ENCODE measurements around the gene NOM1. TPM values are rescaled to one million over a fixed set of nuclear protein-coding genes. Genes with fewer than 3 reads are reported as not detected.

Gene NOM1
- total RNA-seq, 4 donors from 2014 or later = 12.6 to 20.8 (median 16.3) TPM

DNA sequence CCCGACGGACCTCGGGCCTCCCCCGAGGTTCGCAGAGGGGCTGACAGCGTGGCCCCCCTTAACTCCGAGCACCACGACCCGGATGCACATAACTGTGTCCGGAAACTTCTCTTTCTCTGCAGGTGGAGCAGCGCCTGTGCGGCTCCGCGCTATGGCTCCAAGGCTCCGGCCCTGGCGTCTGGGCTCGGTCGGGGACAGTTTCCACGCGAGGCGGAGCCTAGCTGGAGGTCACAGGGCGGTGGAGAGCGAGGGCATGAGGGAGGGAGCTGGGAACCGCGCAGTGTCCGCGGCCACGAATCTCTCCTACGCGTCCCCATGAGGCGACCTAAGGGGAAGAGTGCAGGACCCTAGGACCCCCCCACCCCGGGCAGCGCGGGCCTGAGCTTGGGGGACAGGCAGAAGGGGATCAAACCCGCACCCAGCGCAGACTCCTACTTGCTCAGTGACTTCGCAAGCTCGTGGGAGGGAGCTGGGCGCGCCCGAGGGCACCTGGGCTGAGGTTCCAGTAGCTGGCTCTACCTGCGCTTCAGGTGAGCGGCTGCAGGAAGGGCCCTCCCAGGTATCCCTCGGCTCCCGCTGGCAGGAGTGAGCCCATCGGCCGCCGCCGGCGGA lies 69.6 kb downstream of the NOM1 start:
- H3K9me3 ChIP-seq = no peaks in the 10 kb centered on the region
- no peak overlapping the region for H3K27ac ChIP-seq (replicated peaks in 1 of 4)
- no peaks in the 10 kb centered on the region for H3K36me3 ChIP-seq
- H3K4me3 ChIP-seq = no peak overlapping the region
- DNase-seq (ENCODE audit: extremely low spot score) = no peak
- peaks cover 22 to 49% (median 31%) of the 10 kb centered on the region in 4 donors for H3K4me1 ChIP-seq
- WGBS = 3% methylated on average over 19 of the region's 50 CpGs
- intact Hi-C loops (cut with DNase I) = no loop called here
- no peak for TF ChIP-seq POLR2AphosphoS5 (IDR thresholded peaks at IDR 0.05)
- no peak for TF ChIP-seq EP300 (IDR thresholded peaks at IDR 0.05)
- TF ChIP-seq POLR2A (IDR thresholded peaks at IDR 0.05; ENCODE audit: low read depth) = no peak
- TF ChIP-seq, protein P1, sequence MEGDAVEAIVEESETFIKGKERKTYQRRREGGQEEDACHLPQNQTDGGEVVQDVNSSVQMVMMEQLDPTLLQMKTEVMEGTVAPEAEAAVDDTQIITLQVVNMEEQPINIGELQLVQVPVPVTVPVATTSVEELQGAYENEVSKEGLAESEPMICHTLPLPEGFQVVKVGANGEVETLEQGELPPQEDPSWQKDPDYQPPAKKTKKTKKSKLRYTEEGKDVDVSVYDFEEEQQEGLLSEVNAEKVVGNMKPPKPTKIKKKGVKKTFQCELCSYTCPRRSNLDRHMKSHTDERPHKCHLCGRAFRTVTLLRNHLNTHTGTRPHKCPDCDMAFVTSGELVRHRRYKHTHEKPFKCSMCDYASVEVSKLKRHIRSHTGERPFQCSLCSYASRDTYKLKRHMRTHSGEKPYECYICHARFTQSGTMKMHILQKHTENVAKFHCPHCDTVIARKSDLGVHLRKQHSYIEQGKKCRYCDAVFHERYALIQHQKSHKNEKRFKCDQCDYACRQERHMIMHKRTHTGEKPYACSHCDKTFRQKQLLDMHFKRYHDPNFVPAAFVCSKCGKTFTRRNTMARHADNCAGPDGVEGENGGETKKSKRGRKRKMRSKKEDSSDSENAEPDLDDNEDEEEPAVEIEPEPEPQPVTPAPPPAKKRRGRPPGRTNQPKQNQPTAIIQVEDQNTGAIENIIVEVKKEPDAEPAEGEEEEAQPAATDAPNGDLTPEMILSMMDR (IDR thresholded peaks at IDR 0.05) = no peak
- peaks cover 23 to 99% (median 81%) of the 10 kb centered on the region in 4 donors for H3K27me3 ChIP-seq

DNA sequence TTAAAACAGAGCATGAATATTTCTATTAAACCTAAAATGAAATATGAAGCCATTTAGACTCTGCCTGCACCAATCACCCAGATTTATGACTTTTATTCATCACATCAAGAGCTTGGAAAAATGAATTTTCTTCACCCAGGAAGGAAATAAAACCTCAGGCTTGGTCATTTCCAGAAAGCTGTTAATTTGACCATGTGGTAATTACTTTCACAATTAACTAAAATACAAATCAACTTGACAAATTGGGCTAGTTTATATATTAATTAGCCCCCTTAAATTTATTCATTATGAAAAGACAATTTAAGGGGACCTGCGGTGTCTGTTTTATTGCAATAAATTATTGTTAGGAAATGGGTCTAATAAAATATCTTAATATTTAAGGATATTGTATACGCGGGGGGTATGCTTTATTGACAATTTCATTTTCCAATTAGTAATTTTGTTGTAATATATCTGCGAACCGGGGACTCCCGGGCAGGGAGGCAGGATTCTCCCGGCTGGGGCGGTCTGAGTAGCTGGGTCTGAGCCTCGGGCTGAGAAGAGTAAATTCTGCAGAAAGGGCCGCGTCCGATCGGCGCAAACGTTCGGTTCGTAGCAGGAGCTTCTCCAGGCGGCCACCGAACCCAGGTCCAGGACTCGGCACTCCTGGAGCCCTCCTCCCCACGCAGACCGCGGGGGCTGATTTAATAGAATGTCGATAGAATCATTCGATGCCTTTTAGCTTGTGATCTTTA lies 70.4 kb downstream of the NOM1 start:
- no peaks in the 10 kb centered on the region for H3K36me3 ChIP-seq
- WGBS = 9% methylated on average over 25 of the region's 25 CpGs
- intact Hi-C loops (cut with DNase I) = no loop called here
- no peaks in the 10 kb centered on the region for H3K9me3 ChIP-seq
- H3K27ac ChIP-seq (replicated peaks in 1 of 4) = no peak overlapping the region
- peaks cover 22 to 49% (median 31%) of the 10 kb centered on the region in 4 donors for H3K4me1 ChIP-seq
- DNase-seq (ENCODE audit: extremely low spot score) = no peak
- no peak for TF ChIP-seq POLR2A (IDR thresholded peaks at IDR 0.05; ENCODE audit: low read depth)
- no peak for TF ChIP-seq POLR2AphosphoS5 (IDR thresholded peaks at IDR 0.05)
- H3K4me3 ChIP-seq = no peak overlapping the region
- H3K27me3 ChIP-seq = peaks cover 23 to 99% (median 79%) of the 10 kb centered on the region in 4 donors

DNA sequence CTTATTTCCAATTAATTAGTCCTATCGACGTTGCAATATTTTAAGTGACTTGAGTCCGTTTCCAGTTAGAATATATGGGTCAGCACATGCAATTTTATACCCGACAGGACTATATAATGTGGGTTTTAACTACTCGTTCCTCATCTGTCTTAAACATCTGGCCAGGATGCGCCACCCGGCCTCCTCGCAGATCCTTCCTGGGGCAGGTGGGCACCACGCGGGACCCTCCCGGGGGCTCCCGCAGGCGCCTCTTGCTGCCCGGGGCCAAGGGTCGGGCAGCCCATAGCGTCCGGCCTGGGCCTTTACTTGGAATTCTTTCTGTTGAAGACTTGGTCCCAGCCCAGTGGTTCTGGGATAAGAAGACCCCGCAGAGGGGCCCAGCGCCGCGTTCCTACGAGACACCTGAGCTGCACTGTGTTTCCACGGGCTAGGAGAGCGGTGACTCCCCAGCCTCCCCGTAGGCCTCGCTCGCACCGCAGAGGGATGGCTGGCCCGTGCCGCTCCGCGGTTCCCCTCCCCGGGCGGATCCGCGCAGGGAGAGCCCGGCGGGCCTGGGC lies 71.1 kb downstream of the NOM1 start:
- Histone ChIP-seq H3K27me3 (peaks cover 23 to 99% (median 79%) of the 10 kb centered on the region in 4 donors), H3K4me1 (peaks cover 22 to 49% (median 31%) of the 10 kb centered on the region in 4 donors), H3K4me3 (peak overlapping the region; percentile 21 to 37 (median 34)), H3K9me3 (no peaks in the 10 kb centered on the region), H3K36me3 (no peaks in the 10 kb centered on the region), H3K27ac (replicated peaks in 1 of 4) (no peak overlapping the region)
- intact Hi-C loops (cut with DNase I) = no loop called here
- WGBS = 5% methylated on average over 9 of the region's 38 CpGs
- no peak for DNase-seq (ENCODE audit: extremely low spot score)
- no peak for TF ChIP-seq POLR2A (IDR thresholded peaks at IDR 0.05; ENCODE audit: low read depth)
- no peak for TF ChIP-seq POLR2AphosphoS5 (IDR thresholded peaks at IDR 0.05)
- TF ChIP-seq, protein P1 (IDR thresholded peaks at IDR 0.05) = no peak
- TF ChIP-seq EP300 (IDR thresholded peaks at IDR 0.05) = no peak

DNA sequence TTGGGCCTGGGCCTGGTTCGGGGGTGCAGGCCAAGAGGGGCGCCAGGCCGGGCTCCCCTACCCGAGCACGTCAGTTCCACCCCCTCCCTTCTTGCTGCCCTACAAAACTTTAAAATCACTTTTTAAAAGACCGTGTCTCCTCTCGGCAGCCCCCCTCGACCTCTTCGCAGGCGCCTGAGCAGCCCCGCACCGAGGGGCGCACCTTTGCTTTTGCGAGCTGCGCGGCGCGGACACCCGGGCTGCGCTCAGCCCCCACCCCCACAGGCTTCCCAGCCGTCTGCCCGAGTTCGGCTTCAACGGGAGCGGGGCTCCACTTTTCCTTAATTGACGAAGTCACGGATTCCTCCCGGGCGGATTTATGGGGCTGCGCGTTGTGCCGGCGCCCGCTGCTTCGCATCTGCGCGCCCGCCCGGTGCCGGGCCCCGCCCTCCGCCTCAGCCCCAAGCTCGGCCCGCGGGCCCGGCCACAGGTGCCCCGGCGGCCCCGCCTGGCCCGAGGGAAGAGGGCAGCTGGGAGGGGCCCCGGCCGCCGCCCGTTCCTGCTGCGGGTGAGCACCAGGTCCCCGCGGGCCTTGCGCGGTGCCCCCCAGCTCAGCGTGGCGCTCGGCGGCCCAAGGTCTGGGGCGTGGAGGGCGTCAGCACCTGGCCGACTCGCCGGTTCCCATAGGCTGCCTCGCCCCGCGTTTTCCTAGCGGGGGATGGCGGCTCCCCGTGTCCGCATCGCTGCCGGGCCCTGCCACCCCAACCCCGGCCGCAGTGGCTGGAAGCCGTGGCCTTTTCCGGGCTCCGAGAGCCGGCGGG lies 71.8 kb downstream of the NOM1 start:
- Histone ChIP-seq H3K27me3 (peaks cover 23 to 95% (median 74%) of the 10 kb centered on the region in 4 donors), H3K27ac (replicated peaks in 1 of 4) (no peak overlapping the region), H3K9me3 (no peaks in the 10 kb centered on the region), H3K36me3 (no peaks in the 10 kb centered on the region), H3K4me1 (peaks cover 22 to 49% (median 31%) of the 10 kb centered on the region in 4 donors), H3K4me3 (peak overlapping the region; percentile 21 to 37 (median 34))
- 3% methylated on average over 16 of the region's 84 CpGs for WGBS
- no peak for DNase-seq (ENCODE audit: extremely low spot score)
- TF ChIP-seq, protein P1 (IDR thresholded peaks at IDR 0.05) = no peak
- TF ChIP-seq EP300 (IDR thresholded peaks at IDR 0.05) (no peak), POLR2A (IDR thresholded peaks at IDR 0.05; ENCODE audit: low read depth) (no peak), POLR2AphosphoS5 (IDR thresholded peaks at IDR 0.05) (no peak)
- intact Hi-C loops (cut with DNase I) = no loop called here

Measured in esophagus muscularis mucosa (tissue), 4 donors.